ENCODE results near the gene ADAMTSL1.

DNA sequence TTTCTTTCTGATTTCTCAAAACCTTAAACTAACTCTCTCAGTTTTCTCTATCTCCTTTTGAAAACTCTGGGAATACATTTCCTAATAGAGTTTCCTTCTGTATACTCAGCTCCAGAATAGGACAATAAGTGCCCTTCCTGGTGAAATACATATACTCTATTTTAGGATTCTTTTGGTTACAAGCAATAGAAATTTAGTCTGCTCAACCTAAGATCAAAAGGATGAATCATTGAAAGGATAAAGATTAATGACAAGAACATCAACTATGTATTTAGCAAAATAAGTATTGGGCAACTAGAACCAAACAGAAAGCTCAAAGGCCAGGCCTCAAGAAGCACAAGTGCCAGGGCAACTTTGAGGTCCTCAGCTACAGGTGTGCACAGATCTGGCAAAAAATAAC is 127.1 kb downstream of the ADAMTSL1 start:
- no peak for TF ChIP-seq POLR2A (IDR thresholded peaks at IDR 0.05)
- TF ChIP-seq, protein P1, sequence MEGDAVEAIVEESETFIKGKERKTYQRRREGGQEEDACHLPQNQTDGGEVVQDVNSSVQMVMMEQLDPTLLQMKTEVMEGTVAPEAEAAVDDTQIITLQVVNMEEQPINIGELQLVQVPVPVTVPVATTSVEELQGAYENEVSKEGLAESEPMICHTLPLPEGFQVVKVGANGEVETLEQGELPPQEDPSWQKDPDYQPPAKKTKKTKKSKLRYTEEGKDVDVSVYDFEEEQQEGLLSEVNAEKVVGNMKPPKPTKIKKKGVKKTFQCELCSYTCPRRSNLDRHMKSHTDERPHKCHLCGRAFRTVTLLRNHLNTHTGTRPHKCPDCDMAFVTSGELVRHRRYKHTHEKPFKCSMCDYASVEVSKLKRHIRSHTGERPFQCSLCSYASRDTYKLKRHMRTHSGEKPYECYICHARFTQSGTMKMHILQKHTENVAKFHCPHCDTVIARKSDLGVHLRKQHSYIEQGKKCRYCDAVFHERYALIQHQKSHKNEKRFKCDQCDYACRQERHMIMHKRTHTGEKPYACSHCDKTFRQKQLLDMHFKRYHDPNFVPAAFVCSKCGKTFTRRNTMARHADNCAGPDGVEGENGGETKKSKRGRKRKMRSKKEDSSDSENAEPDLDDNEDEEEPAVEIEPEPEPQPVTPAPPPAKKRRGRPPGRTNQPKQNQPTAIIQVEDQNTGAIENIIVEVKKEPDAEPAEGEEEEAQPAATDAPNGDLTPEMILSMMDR (IDR thresholded peaks at IDR 0.05): no peak
